ENCODE measurements around the gene GBGT1. TPM values are rescaled to one million over a fixed set of nuclear protein-coding genes. Genes with fewer than 3 reads are reported as not detected.

GBGT1 gene
- total RNA-seq, 1 donor from 2014 or later: 8.1 TPM

DNA sequence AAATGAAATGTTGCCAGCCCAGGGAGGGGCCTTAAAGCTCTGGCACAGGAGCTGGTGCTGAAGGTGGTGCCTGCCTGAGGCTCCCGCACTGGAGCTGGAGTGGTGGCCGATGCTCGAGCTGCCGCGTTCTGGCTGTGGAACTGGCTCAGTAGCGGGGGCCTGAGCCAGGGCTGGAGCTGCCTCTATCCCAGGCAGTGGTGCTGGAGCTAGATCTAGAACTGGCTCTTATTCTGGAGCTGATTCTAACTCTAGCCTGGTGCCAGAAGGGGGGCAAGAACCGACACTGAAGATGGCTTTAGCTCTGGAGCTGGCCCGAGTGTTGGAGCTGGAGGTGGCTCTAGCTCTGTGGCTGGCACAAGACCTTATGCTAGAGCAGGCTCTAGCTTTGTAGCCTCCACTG lies 26.1 kb upstream of the GBGT1 start:
- Mint-ChIP-seq H3K9me3 (ENCODE audit: low read depth) (no peaks in the 10 kb centered on the region), H3K4me1 (ENCODE audit: low read depth) (peaks cover 2% of the 10 kb centered on the region), H3K4me3 (ENCODE audit: unreplicated experiment) (no peak overlapping the region), H3K27ac (ENCODE audit: unreplicated experiment) (no peak overlapping the region), H3K27me3 (ENCODE audit: low read depth) (peaks cover 45% of the 10 kb centered on the region), H3K36me3 (ENCODE audit: low read depth) (peaks cover 2% of the 10 kb centered on the region)
- TF ChIP-seq CTCF (IDR thresholded peaks at IDR 0.05): no peak
- no peak for DNase-seq (ENCODE audit: low spot score)

DNA sequence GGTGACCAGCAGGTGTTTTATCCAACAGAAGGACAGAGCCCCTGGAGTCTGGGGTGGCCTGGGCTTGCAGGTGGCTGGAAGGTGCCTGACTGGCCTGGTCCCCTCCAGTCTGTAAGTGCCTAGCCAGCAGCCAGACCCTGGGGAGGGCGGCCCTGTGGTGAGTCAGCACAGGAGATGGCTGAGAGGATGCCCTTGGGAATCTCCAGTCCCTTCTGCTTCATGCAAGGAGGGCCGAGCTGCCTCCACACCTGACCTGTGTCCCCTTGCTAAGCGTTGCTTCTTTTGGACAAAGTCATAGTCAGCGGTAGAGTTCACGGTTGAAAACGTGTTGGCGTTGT lies 25.1 kb upstream of the GBGT1 start:
- no peak overlapping the region for H3K27ac Mint-ChIP-seq (ENCODE audit: unreplicated experiment)
- H3K4me3 Mint-ChIP-seq (ENCODE audit: unreplicated experiment): no peak overlapping the region
- H3K36me3 Mint-ChIP-seq (ENCODE audit: low read depth): no peaks in the 10 kb centered on the region
- DNase-seq (ENCODE audit: low spot score): no peak
- peaks cover 37% of the 10 kb centered on the region for H3K27me3 Mint-ChIP-seq (ENCODE audit: low read depth)
- TF ChIP-seq CTCF (IDR thresholded peaks at IDR 0.05): no peak
- H3K4me1 Mint-ChIP-seq (ENCODE audit: low read depth): peaks cover 4% of the 10 kb centered on the region
- H3K9me3 Mint-ChIP-seq (ENCODE audit: low read depth): no peaks in the 10 kb centered on the region

- H3K27ac Mint-ChIP-seq (ENCODE audit: unreplicated experiment): no peak overlapping the region
- H3K9me3 Mint-ChIP-seq (ENCODE audit: low read depth): no peaks in the 10 kb centered on the region
- TF ChIP-seq CTCF (IDR thresholded peaks at IDR 0.05): peak; percentile 50
- peaks cover 4% of the 10 kb centered on the region for H3K4me1 Mint-ChIP-seq (ENCODE audit: low read depth)
- H3K36me3 Mint-ChIP-seq (ENCODE audit: low read depth): no peaks in the 10 kb centered on the region
- DNase-seq (ENCODE audit: low spot score): no peak
- no peak overlapping the region for H3K4me3 Mint-ChIP-seq (ENCODE audit: unreplicated experiment)
- H3K27me3 Mint-ChIP-seq (ENCODE audit: low read depth): peaks cover 36% of the 10 kb centered on the region
These were observed 24.5 kb upstream of the GBGT1 start for GRCh38 chr9:133188006-133188842.

DNA sequence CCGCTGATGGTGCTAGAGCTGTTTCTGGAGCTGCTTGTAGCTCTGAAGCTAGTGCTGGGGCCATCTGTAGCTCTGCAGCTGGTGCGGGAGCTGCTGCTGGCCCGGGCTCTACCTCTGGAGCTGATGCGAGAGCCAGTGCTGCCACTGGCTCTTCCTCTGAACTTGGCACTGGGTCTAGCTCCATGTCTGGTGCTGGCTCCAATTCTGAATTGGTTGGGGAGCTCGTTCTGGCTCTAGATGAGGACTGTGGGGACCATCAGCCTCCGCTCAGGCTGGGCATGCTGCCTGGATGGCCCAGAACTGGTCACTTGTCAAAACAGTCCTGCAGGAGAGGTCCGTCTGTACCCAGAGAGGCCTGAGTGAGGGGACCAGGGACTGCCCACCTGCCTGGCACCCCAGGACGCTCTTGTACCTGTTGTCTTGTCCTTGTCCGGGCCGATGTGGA lies 23.9 kb upstream of the GBGT1 start:
- no peak for TF ChIP-seq CTCF (IDR thresholded peaks at IDR 0.05)
- Mint-ChIP-seq H3K27me3 (ENCODE audit: low read depth) (peaks cover 39% of the 10 kb centered on the region), H3K4me1 (ENCODE audit: low read depth) (peaks cover 4% of the 10 kb centered on the region), H3K4me3 (ENCODE audit: unreplicated experiment) (no peak overlapping the region), H3K36me3 (ENCODE audit: low read depth) (no peaks in the 10 kb centered on the region), H3K9me3 (ENCODE audit: low read depth) (no peaks in the 10 kb centered on the region), H3K27ac (ENCODE audit: unreplicated experiment) (no peak overlapping the region)
- DNase-seq (ENCODE audit: low spot score): no peak

- Mint-ChIP-seq H3K4me1 (ENCODE audit: low read depth) (peaks cover 4% of the 10 kb centered on the region), H3K4me3 (ENCODE audit: unreplicated experiment) (no peak overlapping the region), H3K9me3 (ENCODE audit: low read depth) (no peaks in the 10 kb centered on the region), H3K27ac (ENCODE audit: unreplicated experiment) (no peak overlapping the region), H3K36me3 (ENCODE audit: low read depth) (no peaks in the 10 kb centered on the region), H3K27me3 (ENCODE audit: low read depth) (peaks cover 37% of the 10 kb centered on the region)
- DNase-seq (ENCODE audit: low spot score): no peak
- no peak for TF ChIP-seq CTCF (IDR thresholded peaks at IDR 0.05)
These were observed 23.0 kb upstream of the GBGT1 start for GRCh38 chr9:133186736-133187135.

Measured in chondrocyte (in vitro differentiated cells).